Measurements from ENCODE around the gene GIMAP7. TPM values are rescaled to one million over a fixed set of nuclear protein-coding genes. Genes with fewer than 3 reads are reported as not detected.
"Not testable (repeated sequence)": the region's sequence is repeated elsewhere in the genome, so short reads cannot be mapped to it uniquely, and the experiment has no call there.

Gene GIMAP7
- total RNA-seq, 2 experiments from 2014 or later: 41.6 TPM

- H3K4me3 Mint-ChIP-seq: peak overlapping the region; percentile 96
- H3K27ac Mint-ChIP-seq: peak overlapping the region; percentile 98
- CTCF ChIA-PET: interaction anchor here (0.8 to 2.9 kb wide), 7 partner anchors 12 to 202 kb away, joined by 3 to 41 read pairs (median 4); partner anchors contain the start of gene GIMAP8
- no peaks in the 10 kb centered on the region for H3K9me3 Mint-ChIP-seq
- peaks cover 45% of the 10 kb centered on the region for H3K4me1 Mint-ChIP-seq (ENCODE audit: low read depth)
- H3K27me3 Mint-ChIP-seq (ENCODE audit: low read depth): no peaks in the 10 kb centered on the region
- peaks cover 27% of the 10 kb centered on the region for H3K36me3 Mint-ChIP-seq (ENCODE audit: low read depth)
- DNase-seq: peak; percentile 30
- intact Hi-C loops (cut with micrococcal nuclease): loop anchor here (2.0 to 5.0 kb wide), 5 partner anchors 13 to 223 kb away; partner anchors contain the start of gene GIMAP4
Measured at GRCh38 chr7:150515248-150516147, 826 bp downstream of the GIMAP7 start.

- Mint-ChIP-seq H3K4me3 (peak overlapping the region; percentile 96), H3K27ac (peak overlapping the region; percentile 98), H3K4me1 (ENCODE audit: low read depth) (peaks cover 35% of the 10 kb centered on the region), H3K36me3 (ENCODE audit: low read depth) (peaks cover 38% of the 10 kb centered on the region), H3K9me3 (no peaks in the 10 kb centered on the region), H3K27me3 (ENCODE audit: low read depth) (no peaks in the 10 kb centered on the region)
- intact Hi-C loops (cut with micrococcal nuclease): loop anchor here (2.0 to 5.0 kb wide), 2 partner anchors 14 to 160 kb away; no protein-coding TSS in a partner anchor
- no peak for DNase-seq
- CTCF ChIA-PET: no interaction called here
Measured at GRCh38 chr7:150516956-150517745, 2.5 kb downstream of the GIMAP7 start.

- H3K36me3 Mint-ChIP-seq (ENCODE audit: low read depth): peaks cover 38% of the 10 kb centered on the region
- no peak for DNase-seq
- CTCF ChIA-PET: interaction anchor here (0.6 to 2.2 kb wide), 4 partner anchors 8 to 236 kb away, joined by 3 to 6 read pairs (median 4); no protein-coding TSS in a partner anchor
- peaks cover 3% of the 10 kb centered on the region for H3K9me3 Mint-ChIP-seq
- peak overlapping the region; percentile 99 for H3K27ac Mint-ChIP-seq
- H3K4me1 Mint-ChIP-seq (ENCODE audit: low read depth): peaks cover 34% of the 10 kb centered on the region
- no peaks in the 10 kb centered on the region for H3K27me3 Mint-ChIP-seq (ENCODE audit: low read depth)
- intact Hi-C loops (cut with micrococcal nuclease): loop anchor here (1.0 to 5.0 kb wide), 2 partner anchors 162 to 236 kb away; no protein-coding TSS in a partner anchor
- peak overlapping the region; percentile 81 for H3K4me3 Mint-ChIP-seq
Measured at GRCh38 chr7:150519310-150519709, 4.6 kb downstream of the GIMAP7 start.

- CTCF ChIA-PET: interaction anchor here (1.9 to 2.2 kb wide), 2 partner anchors 9 to 221 kb away, joined by 6 read pairs; no protein-coding TSS in a partner anchor
- peak overlapping the region; percentile 99 for H3K27ac Mint-ChIP-seq
- H3K9me3 Mint-ChIP-seq: peaks cover 3% of the 10 kb centered on the region
- intact Hi-C loops (cut with micrococcal nuclease): no loop called here
- H3K4me3 Mint-ChIP-seq: peak overlapping the region; percentile 81
- peaks cover 37% of the 10 kb centered on the region for H3K36me3 Mint-ChIP-seq (ENCODE audit: low read depth)
- H3K27me3 Mint-ChIP-seq (ENCODE audit: low read depth): no peaks in the 10 kb centered on the region
- peak; percentile 68 for DNase-seq
- H3K4me1 Mint-ChIP-seq (ENCODE audit: low read depth): peaks cover 38% of the 10 kb centered on the region
Measured at GRCh38 chr7:150520145-150520544, 5.5 kb downstream of the GIMAP7 start.

GRCh38 chr7:150522931-150523330 is 8.3 kb downstream of the GIMAP7 start:
- Mint-ChIP-seq H3K9me3 (peaks cover 11% of the 10 kb centered on the region), H3K4me1 (ENCODE audit: low read depth) (peaks cover 56% of the 10 kb centered on the region), H3K36me3 (ENCODE audit: low read depth) (peaks cover 29% of the 10 kb centered on the region), H3K27ac (peak overlapping the region; percentile 83)
- CTCF ChIA-PET; intact Hi-C loops (cut with micrococcal nuclease); H3K27me3 Mint-ChIP-seq (ENCODE audit: low read depth); DNase-seq; H3K4me3 Mint-ChIP-seq: not testable (repeated sequence)

- peaks cover 60% of the 10 kb centered on the region for H3K4me1 Mint-ChIP-seq (ENCODE audit: low read depth)
- H3K9me3 Mint-ChIP-seq: peaks cover 21% of the 10 kb centered on the region
- CTCF ChIA-PET: interaction anchor here (1.0 kb wide), 1 partner anchor 250 kb away, joined by 3 read pairs; no protein-coding TSS in a partner anchor
- H3K4me3 Mint-ChIP-seq: no peak overlapping the region
- H3K27ac Mint-ChIP-seq: peak overlapping the region; percentile 82
- no peaks in the 10 kb centered on the region for H3K27me3 Mint-ChIP-seq (ENCODE audit: low read depth)
- intact Hi-C loops (cut with micrococcal nuclease): no loop called here
- DNase-seq: peak; percentile 46
- H3K36me3 Mint-ChIP-seq (ENCODE audit: low read depth): peaks cover 31% of the 10 kb centered on the region
Measured at GRCh38 chr7:150524018-150524417, 9.3 kb downstream of the GIMAP7 start.

- Mint-ChIP-seq H3K9me3 (peaks cover 52% of the 10 kb centered on the region), H3K4me3 (no peak overlapping the region), H3K36me3 (ENCODE audit: low read depth) (peaks cover 31% of the 10 kb centered on the region), H3K4me1 (ENCODE audit: low read depth) (peaks cover 23% of the 10 kb centered on the region), H3K27me3 (ENCODE audit: low read depth) (no peaks in the 10 kb centered on the region), H3K27ac (no peak overlapping the region)
- DNase-seq: no peak
- intact Hi-C loops (cut with micrococcal nuclease): no loop called here
- CTCF ChIA-PET: interaction anchor here (0.8 to 0.9 kb wide), 3 partner anchors 14 to 85 kb away, joined by 3 to 4 read pairs (median 3); no protein-coding TSS in a partner anchor
Measured at GRCh38 chr7:150531704-150532103, 17.0 kb downstream of the GIMAP7 start.

- Mint-ChIP-seq H3K4me1 (ENCODE audit: low read depth) (peaks cover 5% of the 10 kb centered on the region), H3K4me3 (no peak overlapping the region), H3K9me3 (peaks cover 34% of the 10 kb centered on the region), H3K27ac (no peak overlapping the region), H3K36me3 (ENCODE audit: low read depth) (peaks cover 23% of the 10 kb centered on the region), H3K27me3 (ENCODE audit: low read depth) (no peaks in the 10 kb centered on the region)
- CTCF ChIA-PET: no interaction called here
- intact Hi-C loops (cut with micrococcal nuclease): no loop called here
- no peak for DNase-seq
Measured at GRCh38 chr7:150538259-150538658, 23.6 kb downstream of the GIMAP7 start.

- Mint-ChIP-seq H3K4me1 (ENCODE audit: low read depth) (peaks cover 70% of the 10 kb centered on the region), H3K9me3 (peaks cover 23% of the 10 kb centered on the region), H3K36me3 (ENCODE audit: low read depth) (peaks cover 32% of the 10 kb centered on the region), H3K4me3 (no peak overlapping the region), H3K27me3 (ENCODE audit: low read depth) (no peaks in the 10 kb centered on the region), H3K27ac (peak overlapping the region; percentile 85)
- DNase-seq: no peak
- intact Hi-C loops (cut with micrococcal nuclease): loop anchor here (1.0 kb wide), 1 partner anchor 10 kb away; no protein-coding TSS in a partner anchor
- CTCF ChIA-PET: interaction anchor here (0.7 to 2.3 kb wide), 8 partner anchors 11 to 162 kb away, joined by 3 to 5 read pairs (median 4); no protein-coding TSS in a partner anchor
Measured at GRCh38 chr7:150553163-150553562, 38.5 kb downstream of the GIMAP7 start.

GRCh38 chr7:150556521-150557138 is 42.0 kb downstream of the GIMAP7 start:
- intact Hi-C loops (cut with micrococcal nuclease): loop anchor here (1.0 kb wide), 1 partner anchor 30 kb away; no protein-coding TSS in a partner anchor
- Mint-ChIP-seq H3K4me3 (peak overlapping the region; percentile 69), H3K36me3 (ENCODE audit: low read depth) (peaks cover 30% of the 10 kb centered on the region), H3K27ac (peak overlapping the region; percentile 86), H3K4me1 (ENCODE audit: low read depth) (peaks cover 82% of the 10 kb centered on the region), H3K9me3 (peaks cover 26% of the 10 kb centered on the region), H3K27me3 (ENCODE audit: low read depth) (no peaks in the 10 kb centered on the region)
- DNase-seq: no peak
- CTCF ChIA-PET: interaction anchor here (2.0 kb wide), 1 partner anchor 108 kb away, joined by 5 read pairs; no protein-coding TSS in a partner anchor

GRCh38 chr7:150560486-150560885 is 45.8 kb downstream of the GIMAP7 start:
- CTCF ChIA-PET: interaction anchor here (1.1 to 2.4 kb wide), 2 partner anchors 111 to 178 kb away, joined by 4 to 7 read pairs; no protein-coding TSS in a partner anchor
- H3K4me3 Mint-ChIP-seq: no peak overlapping the region
- peaks cover 15% of the 10 kb centered on the region for H3K36me3 Mint-ChIP-seq (ENCODE audit: low read depth)
- intact Hi-C loops (cut with micrococcal nuclease): loop anchor here (5.0 kb wide), 1 partner anchor 238 kb away; the partner anchor contains the start of genes ACTR3C and LRRC61
- H3K4me1 Mint-ChIP-seq (ENCODE audit: low read depth): peaks cover 79% of the 10 kb centered on the region
- H3K27ac Mint-ChIP-seq: peak overlapping the region; percentile 50
- no peak for DNase-seq
- H3K9me3 Mint-ChIP-seq: peaks cover 15% of the 10 kb centered on the region
- no peaks in the 10 kb centered on the region for H3K27me3 Mint-ChIP-seq (ENCODE audit: low read depth)

Measured in activated naive CD4-positive, alpha-beta T cell treated with anti-CD3 and anti-CD28 coated beads for 36 hours (primary cell).